Measurements from ENCODE around the gene KCTD10. TPM values are rescaled to one million over a fixed set of nuclear protein-coding genes. Genes with fewer than 3 reads are reported as not detected.

KCTD10 gene
- total RNA-seq, 3 donors from 2014 or later (not counting 1 experiment from before 2014, with no cell fraction given), result 76.0 to 141 (median 79.0) TPM

DNA sequence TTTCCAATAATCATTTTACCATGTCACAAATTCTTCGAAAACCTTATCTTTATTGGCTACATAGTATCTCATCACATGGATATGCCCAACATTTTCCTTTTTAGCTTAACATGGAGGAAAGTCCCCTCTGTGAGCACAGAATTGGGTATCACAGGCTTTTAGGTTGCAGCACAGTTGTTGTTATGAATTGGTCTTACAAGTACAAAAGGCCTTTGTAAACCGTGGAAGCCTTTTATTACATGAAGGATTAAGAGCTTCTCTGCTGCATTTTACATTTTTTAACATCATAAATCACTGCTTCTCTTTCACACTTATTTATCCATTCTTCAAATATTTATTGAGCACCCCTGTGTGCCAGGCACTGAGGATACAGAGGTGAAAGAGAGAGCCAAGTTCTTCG is 26.5 kb upstream of the KCTD10 start:
- H3K9me3 ChIP-seq (ENCODE audit: control insufficient read depth, insufficient read depth, low read length), result no peaks in the 10 kb centered on the region
- TF ChIP-seq, protein P1, sequence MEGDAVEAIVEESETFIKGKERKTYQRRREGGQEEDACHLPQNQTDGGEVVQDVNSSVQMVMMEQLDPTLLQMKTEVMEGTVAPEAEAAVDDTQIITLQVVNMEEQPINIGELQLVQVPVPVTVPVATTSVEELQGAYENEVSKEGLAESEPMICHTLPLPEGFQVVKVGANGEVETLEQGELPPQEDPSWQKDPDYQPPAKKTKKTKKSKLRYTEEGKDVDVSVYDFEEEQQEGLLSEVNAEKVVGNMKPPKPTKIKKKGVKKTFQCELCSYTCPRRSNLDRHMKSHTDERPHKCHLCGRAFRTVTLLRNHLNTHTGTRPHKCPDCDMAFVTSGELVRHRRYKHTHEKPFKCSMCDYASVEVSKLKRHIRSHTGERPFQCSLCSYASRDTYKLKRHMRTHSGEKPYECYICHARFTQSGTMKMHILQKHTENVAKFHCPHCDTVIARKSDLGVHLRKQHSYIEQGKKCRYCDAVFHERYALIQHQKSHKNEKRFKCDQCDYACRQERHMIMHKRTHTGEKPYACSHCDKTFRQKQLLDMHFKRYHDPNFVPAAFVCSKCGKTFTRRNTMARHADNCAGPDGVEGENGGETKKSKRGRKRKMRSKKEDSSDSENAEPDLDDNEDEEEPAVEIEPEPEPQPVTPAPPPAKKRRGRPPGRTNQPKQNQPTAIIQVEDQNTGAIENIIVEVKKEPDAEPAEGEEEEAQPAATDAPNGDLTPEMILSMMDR (IDR thresholded peaks at IDR 0.05), result no peak
- intact Hi-C loops (cut with micrococcal nuclease), result no loop called here
- H3K27ac Mint-ChIP-seq, result no peak overlapping the region
- H3K4me1 ChIP-seq (ENCODE audit: control insufficient read depth, insufficient read depth, low read length), result no peaks in the 10 kb centered on the region
- no peak overlapping the region for H3K4me3 Mint-ChIP-seq
- no peaks in the 10 kb centered on the region for H3K27me3 ChIP-seq (ENCODE audit: control insufficient read depth, insufficient read depth, low read length)
- H3K4me3 ChIP-seq (ENCODE audit: low read length), result no peak overlapping the region
- H3K4me1 Mint-ChIP-seq, result peaks cover 5 to 6% of the 10 kb centered on the region in 2 donors
- H3K27me3 Mint-ChIP-seq (ENCODE audit: low read depth in 2 of 2), result no peaks in the 10 kb centered on the region
- no peak overlapping the region for H3K27ac ChIP-seq (ENCODE audit: low read length)
- ATAC-seq (no peak), DNase-seq (no peak)
- H3K36me3 Mint-ChIP-seq, result peaks cover 42% of the 10 kb centered on the region
- H3K9me3 Mint-ChIP-seq, result no peaks in the 10 kb centered on the region
- WGBS (ENCODE audit: insufficient coverage), result 83% methylated on average over 3 of the region's 3 CpGs
- peaks cover 92% of the 10 kb centered on the region for H3K36me3 ChIP-seq (ENCODE audit: control insufficient read depth, insufficient read depth, low read length)

DNA sequence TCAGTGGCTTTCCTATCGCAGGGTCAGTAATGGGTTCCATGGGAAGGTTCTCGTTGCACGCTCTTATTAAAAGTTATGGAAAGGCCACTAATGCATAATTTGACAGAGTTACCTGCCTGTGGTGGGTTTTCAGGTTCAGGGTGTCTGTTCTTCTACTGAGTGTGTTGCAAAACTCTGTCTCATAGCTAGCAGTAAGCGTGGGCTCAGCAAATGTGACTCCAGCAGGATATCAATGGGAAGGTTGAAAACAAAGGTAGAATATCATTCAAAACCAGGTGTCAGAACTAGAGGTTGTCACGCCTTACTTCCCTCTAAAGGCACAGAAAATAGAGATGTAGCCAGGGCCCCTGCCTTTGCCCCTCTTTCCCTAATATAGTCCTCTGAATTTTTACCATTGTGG is 25.2 kb upstream of the KCTD10 start:
- no peaks in the 10 kb centered on the region for H3K9me3 ChIP-seq (ENCODE audit: control insufficient read depth, insufficient read depth, low read length)
- no peaks in the 10 kb centered on the region for H3K27me3 ChIP-seq (ENCODE audit: control insufficient read depth, insufficient read depth, low read length)
- Mint-ChIP-seq H3K4me1 (peaks cover 6 to 13% of the 10 kb centered on the region in 2 donors), H3K4me3 (no peak overlapping the region), H3K36me3 (peaks cover 54% of the 10 kb centered on the region), H3K27ac (no peak overlapping the region), H3K27me3 (ENCODE audit: low read depth in 2 of 2) (no peaks in the 10 kb centered on the region), H3K9me3 (no peaks in the 10 kb centered on the region)
- ATAC-seq (no peak), DNase-seq (no peak)
- H3K4me3 ChIP-seq (ENCODE audit: low read length), result no peak overlapping the region
- H3K27ac ChIP-seq (ENCODE audit: low read length), result no peak overlapping the region
- no peaks in the 10 kb centered on the region for H3K4me1 ChIP-seq (ENCODE audit: control insufficient read depth, insufficient read depth, low read length)
- TF ChIP-seq, protein P1 (IDR thresholded peaks at IDR 0.05), result no peak
- WGBS (ENCODE audit: insufficient coverage), result 95% methylated on average over 5 of the region's 5 CpGs
- intact Hi-C loops (cut with micrococcal nuclease), result no loop called here
- peaks cover 91% of the 10 kb centered on the region for H3K36me3 ChIP-seq (ENCODE audit: control insufficient read depth, insufficient read depth, low read length)

DNA sequence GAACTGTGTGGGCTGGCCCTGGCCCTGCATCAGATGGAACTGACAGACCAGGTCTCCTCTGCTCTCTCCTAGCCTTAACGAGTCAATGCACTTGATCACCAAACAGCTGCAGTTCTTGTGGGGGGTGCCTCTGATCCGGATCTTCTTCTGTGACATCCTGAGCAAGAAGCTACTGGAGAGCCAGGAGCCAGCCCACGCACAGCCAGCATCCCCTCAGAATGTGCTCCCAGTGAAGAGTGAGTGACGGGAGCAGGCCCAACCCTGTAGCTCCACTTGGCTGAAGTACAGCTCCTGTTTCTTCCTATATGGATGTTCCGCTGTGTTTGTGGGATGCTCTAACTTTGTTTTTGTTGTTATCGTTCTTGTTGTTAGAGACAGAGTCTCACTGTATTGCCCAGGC is 24.2 kb upstream of the KCTD10 start:
- H3K9me3 Mint-ChIP-seq, result no peaks in the 10 kb centered on the region
- no peak overlapping the region for H3K4me3 Mint-ChIP-seq

More for the DNA sequence above, 24.2 kb upstream of the KCTD10 start:
- Histone ChIP-seq H3K4me3 (ENCODE audit: low read length) (no peak overlapping the region), H3K4me1 (ENCODE audit: control insufficient read depth, insufficient read depth, low read length) (no peaks in the 10 kb centered on the region), H3K27ac (ENCODE audit: low read length) (no peak overlapping the region), H3K27me3 (ENCODE audit: control insufficient read depth, insufficient read depth, low read length) (no peaks in the 10 kb centered on the region), H3K9me3 (ENCODE audit: control insufficient read depth, insufficient read depth, low read length) (no peaks in the 10 kb centered on the region), H3K36me3 (ENCODE audit: control insufficient read depth, insufficient read depth, low read length) (peaks cover 82% of the 10 kb centered on the region)
- 95% methylated on average over 6 of the region's 6 CpGs for WGBS (ENCODE audit: insufficient coverage)
- H3K4me1 Mint-ChIP-seq, result peaks cover 8 to 18% of the 10 kb centered on the region in 2 donors
- no peak overlapping the region for H3K27ac Mint-ChIP-seq
- H3K27me3 Mint-ChIP-seq (ENCODE audit: low read depth in 2 of 2), result no peaks in the 10 kb centered on the region
- TF ChIP-seq, protein P1 (IDR thresholded peaks at IDR 0.05), result no peak
- no peak for ATAC-seq
- intact Hi-C loops (cut with micrococcal nuclease), result no loop called here
- DNase-seq, result no peak
- peaks cover 54% of the 10 kb centered on the region for H3K36me3 Mint-ChIP-seq
